ENCODE data around the gene VRK2. TPM values are rescaled to one million over a fixed set of nuclear protein-coding genes. Genes with fewer than 3 reads are reported as not detected.
A peak's percentile ranks its signal among the peaks of the same experiment; 100 is the strongest.
"Not testable (repeated sequence)": the region's sequence is repeated elsewhere in the genome, so short reads cannot be mapped to it uniquely, and the experiment has no call there.

The VRK2 gene
- total RNA-seq, 1 donor from 2014 or later, result 25.3 TPM

DNA sequence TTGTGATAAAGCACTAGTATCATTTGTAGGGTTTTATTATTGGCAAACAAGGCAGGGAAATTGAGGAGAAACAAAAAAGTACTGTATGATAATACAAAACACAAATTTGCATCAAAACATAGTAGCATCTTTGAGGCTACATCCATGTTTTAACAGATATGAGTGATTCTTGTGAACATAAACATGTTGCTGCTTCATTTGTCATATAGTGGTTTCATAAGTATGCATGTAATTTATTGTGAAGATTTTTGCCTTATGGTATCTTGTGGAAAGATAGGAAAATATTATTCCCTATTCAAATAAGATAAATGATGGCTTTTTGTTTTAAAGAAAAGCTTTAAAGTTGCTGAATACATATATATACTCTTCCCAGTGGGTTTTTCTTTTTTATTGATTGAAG lies 60.3 kb downstream of the VRK2 start:
- no peak for DNase-seq (ENCODE audit: low read depth)
- TF ChIP-seq, protein P1, sequence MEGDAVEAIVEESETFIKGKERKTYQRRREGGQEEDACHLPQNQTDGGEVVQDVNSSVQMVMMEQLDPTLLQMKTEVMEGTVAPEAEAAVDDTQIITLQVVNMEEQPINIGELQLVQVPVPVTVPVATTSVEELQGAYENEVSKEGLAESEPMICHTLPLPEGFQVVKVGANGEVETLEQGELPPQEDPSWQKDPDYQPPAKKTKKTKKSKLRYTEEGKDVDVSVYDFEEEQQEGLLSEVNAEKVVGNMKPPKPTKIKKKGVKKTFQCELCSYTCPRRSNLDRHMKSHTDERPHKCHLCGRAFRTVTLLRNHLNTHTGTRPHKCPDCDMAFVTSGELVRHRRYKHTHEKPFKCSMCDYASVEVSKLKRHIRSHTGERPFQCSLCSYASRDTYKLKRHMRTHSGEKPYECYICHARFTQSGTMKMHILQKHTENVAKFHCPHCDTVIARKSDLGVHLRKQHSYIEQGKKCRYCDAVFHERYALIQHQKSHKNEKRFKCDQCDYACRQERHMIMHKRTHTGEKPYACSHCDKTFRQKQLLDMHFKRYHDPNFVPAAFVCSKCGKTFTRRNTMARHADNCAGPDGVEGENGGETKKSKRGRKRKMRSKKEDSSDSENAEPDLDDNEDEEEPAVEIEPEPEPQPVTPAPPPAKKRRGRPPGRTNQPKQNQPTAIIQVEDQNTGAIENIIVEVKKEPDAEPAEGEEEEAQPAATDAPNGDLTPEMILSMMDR (conservative IDR thresholded peaks at IDR 0.05; ENCODE audit: low read depth, low read length), result no peak

DNA sequence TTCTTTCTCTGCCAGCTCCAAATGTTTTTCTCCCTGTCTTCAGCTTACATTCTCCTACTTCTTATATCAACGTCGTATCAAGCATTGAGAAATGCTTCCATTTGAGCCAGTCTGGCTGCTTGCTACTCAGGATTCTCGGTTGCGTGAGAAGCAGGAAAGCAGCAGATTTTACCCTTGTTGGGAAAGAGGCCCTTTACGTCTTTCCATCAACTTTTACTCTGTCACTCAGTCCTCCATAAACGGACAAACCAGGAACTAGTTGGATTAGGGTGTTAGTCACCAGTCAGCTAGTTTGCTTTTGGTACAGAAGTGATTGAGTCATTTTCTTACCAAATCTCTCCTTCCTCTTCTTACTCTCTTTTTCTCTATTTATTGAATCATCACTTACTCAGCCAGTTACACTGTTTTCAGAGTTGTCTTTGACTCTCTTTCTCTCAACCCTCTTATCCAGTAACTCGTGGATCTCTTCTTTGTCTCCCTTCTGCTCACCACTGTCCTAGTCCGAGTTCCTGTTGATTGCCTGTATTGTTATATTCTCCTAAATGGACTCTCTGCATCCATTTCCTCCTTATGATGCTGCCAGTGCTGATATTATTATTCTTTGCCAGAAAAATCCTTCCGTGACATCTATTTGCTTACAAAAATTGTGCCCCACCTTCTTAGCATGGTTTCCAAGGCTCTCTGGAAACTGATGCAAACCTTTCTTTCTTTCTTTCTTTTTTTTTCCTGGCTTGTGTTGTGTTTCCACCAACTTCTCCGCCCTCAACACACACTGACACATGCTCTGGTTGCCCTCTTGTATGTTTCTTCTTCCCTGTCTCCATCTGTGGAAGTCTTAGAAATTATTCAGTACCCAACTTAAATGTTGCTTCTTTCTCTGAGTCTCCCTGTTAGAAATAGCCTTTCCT lies 61.5 kb downstream of the VRK2 start:
- peak; percentile 43 for DNase-seq (ENCODE audit: low read depth)
- H3K4me3 ChIP-seq (ENCODE audit: low read depth, low read length), result no peak overlapping the region
- TF ChIP-seq, protein P1 (conservative IDR thresholded peaks at IDR 0.05; ENCODE audit: low read depth, low read length), result no peak

More for the DNA sequence above, 60.3 kb downstream of the VRK2 start:
- H3K4me3 ChIP-seq (ENCODE audit: low read depth, low read length), result no peak overlapping the region

- TF ChIP-seq, protein P1 (conservative IDR thresholded peaks at IDR 0.05; ENCODE audit: low read depth, low read length), result no peak
- H3K4me3 ChIP-seq (ENCODE audit: low read depth, low read length), result no peak overlapping the region
- DNase-seq (ENCODE audit: low read depth), result no peak
Measured at GRCh38 chr2:58109481-58109880, 62.9 kb downstream of the VRK2 start.

GRCh38 chr2:58110765-58111164 lies 64.2 kb downstream of the VRK2 start:
- H3K4me3 ChIP-seq (ENCODE audit: low read depth, low read length), result no peak overlapping the region
- DNase-seq (ENCODE audit: low read depth), result no peak
- TF ChIP-seq, protein P1 (conservative IDR thresholded peaks at IDR 0.05; ENCODE audit: low read depth, low read length), result no peak

GRCh38 chr2:58113563-58113962 lies 67.0 kb downstream of the VRK2 start:
- H3K4me3 ChIP-seq (ENCODE audit: low read depth, low read length); DNase-seq (ENCODE audit: low read depth): not testable (repeated sequence)

DNA sequence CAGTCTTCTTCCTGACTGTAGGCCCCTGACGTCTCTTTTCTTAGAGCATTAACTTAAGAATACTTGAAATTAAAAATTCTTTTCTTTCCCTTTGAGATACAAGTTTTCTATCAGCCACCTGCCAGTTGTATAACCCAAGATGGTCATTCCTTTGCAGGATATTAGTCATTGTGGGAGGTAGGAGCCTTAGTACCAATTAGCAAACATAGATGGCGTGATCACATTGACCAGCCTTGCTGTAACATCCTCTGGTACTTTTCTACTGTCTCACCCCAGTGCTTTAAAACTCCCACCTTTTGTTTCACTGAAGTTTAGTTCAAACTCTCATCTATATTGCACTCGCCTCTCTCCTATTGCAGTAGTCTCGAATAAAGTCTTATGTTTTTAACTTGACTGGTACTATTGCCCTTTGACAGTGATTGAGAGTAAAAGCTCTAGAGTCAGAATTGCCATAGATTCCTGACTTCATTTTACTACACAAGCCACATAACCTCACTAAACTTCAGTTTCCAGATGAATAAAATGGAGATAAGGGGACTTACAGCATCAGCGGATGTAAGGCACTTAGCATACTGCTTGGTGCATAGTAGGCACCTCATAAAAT lies 74.1 kb downstream of the VRK2 start:
- TF ChIP-seq, protein P1 (conservative IDR thresholded peaks at IDR 0.05; ENCODE audit: low read depth, low read length), result no peak
- no peak overlapping the region for H3K4me3 ChIP-seq (ENCODE audit: low read depth, low read length)
- DNase-seq (ENCODE audit: low read depth), result no peak

- TF ChIP-seq, protein P1 (conservative IDR thresholded peaks at IDR 0.05; ENCODE audit: low read depth, low read length), result no peak
- no peak for DNase-seq (ENCODE audit: low read depth)
- H3K4me3 ChIP-seq (ENCODE audit: low read depth, low read length), result no peak overlapping the region
Measured at GRCh38 chr2:58122040-58122439, 75.4 kb downstream of the VRK2 start.
